NCI-H187 (cell line): ENCODE data around the gene ANTKMT.

Experiments used
- DNase-seq, 2 experiments: peaks; one replicate each; lab custom pipeline; 2025; lab: John Stamatoyannopoulos, UW

The ANTKMT gene

GRCh38 chr16:764848-765487, 44.0 kb downstream of the ANTKMT start:
- DNase-seq = no peak

GRCh38 chr16:765488-765865, 44.5 kb downstream of the ANTKMT start:
- no peak for DNase-seq

GRCh38 chr16:766008-766819, 45.3 kb downstream of the ANTKMT start:
- no peak for DNase-seq

GRCh38 chr16:766820-767640, 46.1 kb downstream of the ANTKMT start:
- no peak for DNase-seq

- DNase-seq = no peak
Measured at GRCh38 chr16:767743-768235, 46.8 kb downstream of the ANTKMT start.

- no peak for DNase-seq
Measured at GRCh38 chr16:768428-768827, 47.5 kb downstream of the ANTKMT start.

- no peak for DNase-seq
Measured at GRCh38 chr16:769184-769784, 48.3 kb downstream of the ANTKMT start.

- DNase-seq = no peak
Measured at GRCh38 chr16:769934-770333, 49.0 kb downstream of the ANTKMT start.

GRCh38 chr16:770411-770810, 49.5 kb downstream of the ANTKMT start:
- no peak for DNase-seq
